ENCODE measurements around the gene PDE4D.
A peak's percentile ranks its signal among the peaks of the same experiment; 100 is the strongest.

Gene PDE4D

GRCh38 chr5:59362438-59362837 lies 531.1 kb downstream of the PDE4D start:
- CTCF ChIA-PET: no interaction called here
- no peak for DNase-seq (ENCODE audit: extremely low spot score)
- TF ChIP-seq LEF1 (IDR thresholded peaks at IDR 0.05; ENCODE audit: borderline replicate concordance) (no peak), FOXK2 (IDR thresholded peaks at IDR 0.05) (no peak), CTBP1 (IDR thresholded peaks at IDR 0.05; ENCODE audit: borderline replicate concordance) (no peak), L3MBTL2 (conservative IDR thresholded peaks at IDR 0.05) (no peak), ARNT (IDR thresholded peaks at IDR 0.05) (no peak), NFRKB (IDR thresholded peaks at IDR 0.05) (no peak), PKNOX1 (IDR thresholded peaks at IDR 0.05) (no peak), HDGF (IDR thresholded peaks at IDR 0.05; ENCODE audit: borderline replicate concordance) (no peak), TARDBP (IDR thresholded peaks at IDR 0.05) (no peak), FOXA1 (IDR thresholded peaks at IDR 0.05) (no peak), SP1 (IDR thresholded peaks at IDR 0.05) (no peak), SUZ12 (IDR thresholded peaks at IDR 0.05) (no peak), ZNF384 (IDR thresholded peaks at IDR 0.05) (no peak), FOXM1 (IDR thresholded peaks at IDR 0.05; ENCODE audit: borderline replicate concordance) (no peak), BHLHE40 (IDR thresholded peaks at IDR 0.05; ENCODE audit: borderline replicate concordance) (no peak), ELF4 (IDR thresholded peaks at IDR 0.05) (no peak)
- POLR2A ChIA-PET: no interaction called here

- ChIA-PET CTCF (no interaction called here), POLR2A (no interaction called here)
- DNase-seq (ENCODE audit: extremely low spot score): no peak
These were observed 532.1 kb downstream of the PDE4D start for GRCh38 chr5:59361454-59361853.

GRCh38 chr5:59360130-59360555 lies 533.4 kb downstream of the PDE4D start:
- CTCF ChIA-PET: interaction anchor here (1.0 kb wide), 1 partner anchor 20 kb away, joined by 5 read pairs; no protein-coding TSS in a partner anchor
- TF ChIP-seq L3MBTL2 (conservative IDR thresholded peaks at IDR 0.05): no peak
- no peak for TF ChIP-seq SP1 (IDR thresholded peaks at IDR 0.05)
- no peak for TF ChIP-seq PKNOX1 (IDR thresholded peaks at IDR 0.05)
- TF ChIP-seq LEF1 (IDR thresholded peaks at IDR 0.05; ENCODE audit: borderline replicate concordance): no peak
- no peak for TF ChIP-seq ZNF384 (IDR thresholded peaks at IDR 0.05)
- no peak for TF ChIP-seq FOXA1 (IDR thresholded peaks at IDR 0.05)
- no peak for TF ChIP-seq CTBP1 (IDR thresholded peaks at IDR 0.05; ENCODE audit: borderline replicate concordance)
- no peak for TF ChIP-seq FOXK2 (IDR thresholded peaks at IDR 0.05)
- TF ChIP-seq ELF4 (IDR thresholded peaks at IDR 0.05): no peak
- TF ChIP-seq HDGF (IDR thresholded peaks at IDR 0.05; ENCODE audit: borderline replicate concordance): no peak
- no peak for TF ChIP-seq TARDBP (IDR thresholded peaks at IDR 0.05)
- no peak for TF ChIP-seq FOXM1 (IDR thresholded peaks at IDR 0.05; ENCODE audit: borderline replicate concordance)
- TF ChIP-seq SUZ12 (IDR thresholded peaks at IDR 0.05): no peak
- no peak for TF ChIP-seq BHLHE40 (IDR thresholded peaks at IDR 0.05; ENCODE audit: borderline replicate concordance)
- no peak for TF ChIP-seq ARNT (IDR thresholded peaks at IDR 0.05)
- TF ChIP-seq NFRKB (IDR thresholded peaks at IDR 0.05): no peak
- DNase-seq (ENCODE audit: extremely low spot score): no peak
- POLR2A ChIA-PET: interaction anchor here (0.6 to 1.3 kb wide), 2 partner anchors 171 to 233 kb away, joined by 3 read pairs; no protein-coding TSS in a partner anchor

More at GRCh38 chr5:59361454-59361853, 532.1 kb downstream of the PDE4D start:
- TF ChIP-seq FOXM1 (IDR thresholded peaks at IDR 0.05; ENCODE audit: borderline replicate concordance): no peak

- ChIA-PET POLR2A (interaction anchor here (1.0 to 1.4 kb wide), 2 partner anchors 41 to 60 kb away, joined by 3 to 4 read pairs; no protein-coding TSS in a partner anchor), CTCF (interaction anchor here (0.6 to 2.2 kb wide), 5 partner anchors 9 to 170 kb away, joined by 3 to 12 read pairs (median 3); no protein-coding TSS in a partner anchor)
- no peak for DNase-seq (ENCODE audit: extremely low spot score)
- TF ChIP-seq SUZ12 (IDR thresholded peaks at IDR 0.05): no peak
- no peak for TF ChIP-seq NFRKB (IDR thresholded peaks at IDR 0.05)
- TF ChIP-seq ZNF384 (IDR thresholded peaks at IDR 0.05): no peak
These were observed 535.3 kb downstream of the PDE4D start for GRCh38 chr5:59358005-59358861.

- TF ChIP-seq FOXM1 (IDR thresholded peaks at IDR 0.05; ENCODE audit: borderline replicate concordance) (no peak), PKNOX1 (IDR thresholded peaks at IDR 0.05) (peak; percentile 78), NFRKB (IDR thresholded peaks at IDR 0.05) (no peak), TARDBP (IDR thresholded peaks at IDR 0.05) (no peak), CTBP1 (IDR thresholded peaks at IDR 0.05; ENCODE audit: borderline replicate concordance) (peak; percentile 47; the same call in 1 of the 2 replicates), HDGF (IDR thresholded peaks at IDR 0.05; ENCODE audit: borderline replicate concordance) (no peak), FOXA1 (IDR thresholded peaks at IDR 0.05) (no peak), ARNT (IDR thresholded peaks at IDR 0.05) (no peak), FOXK2 (IDR thresholded peaks at IDR 0.05) (no peak), BHLHE40 (IDR thresholded peaks at IDR 0.05; ENCODE audit: borderline replicate concordance) (no peak), LEF1 (IDR thresholded peaks at IDR 0.05; ENCODE audit: borderline replicate concordance) (no peak), ZNF384 (IDR thresholded peaks at IDR 0.05) (peak; percentile 55; the same call in 1 of the 2 replicates), SP1 (IDR thresholded peaks at IDR 0.05) (no peak), L3MBTL2 (conservative IDR thresholded peaks at IDR 0.05) (no peak)
- CTCF ChIA-PET: interaction anchor here (0.6 to 2.2 kb wide), 4 partner anchors 10 to 140 kb away, joined by 3 to 12 read pairs (median 4); no protein-coding TSS in a partner anchor
- POLR2A ChIA-PET: interaction anchor here (1.0 to 1.4 kb wide), 2 partner anchors 40 to 59 kb away, joined by 3 to 4 read pairs; no protein-coding TSS in a partner anchor
- peak; percentile 54 for DNase-seq (ENCODE audit: extremely low spot score)
These were observed 536.0 kb downstream of the PDE4D start for GRCh38 chr5:59357381-59357977.

Data from HEK293T (cell line).